A549 (cell line): ENCODE data around the gene AMMECR1. TPM values are rescaled to one million over a fixed set of nuclear protein-coding genes. Genes with fewer than 3 reads are reported as not detected.
"Not testable (repeated sequence)": the region's sequence is repeated elsewhere in the genome, so short reads cannot be mapped to it uniquely, and the experiment has no call there.

Experiments used
- ATAC-seq, 2 experiments: fragments of 200-7000 bp in 1 of 2; fragments of >200 bp in 1 of 2; cut with Nextera tagmentation in 1 of 2; cut with Tn5 transposase in 1 of 2; 3 replicates each; pipeline versions ENCODE4 v1.8.0 to v1.9.1; 2018 to 2020; ENCODE audit warnings: mild to moderate bottlenecking in 1 of 2, moderate library complexity in 1 of 2
- CTCF ChIA-PET: fragments of 300-600 bp; sonication (Branson Sonifier 250); formaldehyde crosslinking; extraction: SDS; loops from one replicate; lab custom pipeline; 2021; ENCODE audit warnings: antibody characterized with exemption, inconsistent platforms; lab: Yijun Ruan, JAX
- POLR2A ChIA-PET: fragments of 350-600 bp; formaldehyde crosslinking; extraction: SDS; loops from one replicate; lab custom pipeline; 2021; ENCODE audit warnings: antibody characterized with exemption, inconsistent platforms; lab: Yijun Ruan, JAX
- DNase-seq, 2 experiments: peaks; one replicate each; pipeline versions ENCODE4 v3.0.0 to v3.0.0-alpha.2; 2011 to 2016; ENCODE audit warnings: low read depth in 1 of 2, low spot score in 1 of 2
- FAIRE-seq: peaks from 2 replicates; lab custom pipeline; 2011; peaks lifted over from hg19 to GRCh38; lab: Jason Lieb, UNC
- H3K27ac ChIP-seq, 2 experiments: fragments of >200 bp; sonication (Bioruptor Twin); formaldehyde crosslinking; 3 replicates each; pipeline ENCODE4 v1.5.1; 2016 to 2017
- H3K4me1 ChIP-seq: fragments of >200 bp; sonication (Bioruptor Twin); formaldehyde crosslinking; 3 replicates; pipeline ENCODE4 v1.6.1; 2016
- H3K4me2 ChIP-seq: fragments of >200 bp; sonication (Bioruptor Twin); formaldehyde crosslinking; 3 replicates; pipeline ENCODE4 v1.6.1; 2016
- H3K4me3 ChIP-seq: fragments of >200 bp; sonication (Bioruptor Twin); formaldehyde crosslinking; 3 replicates; pipeline ENCODE4 v1.5.1; 2016
- H3K9me3 ChIP-seq: fragments of >200 bp; sonication (Bioruptor Twin); formaldehyde crosslinking; 3 replicates; pipeline ENCODE4 v1.6.1; 2016
- ATOH8 ChIP-seq: fragments of 250-450 bp; sonication (Bioruptor Pico); IDR thresholded peaks from 2 replicates; pipeline ENCODE4 v1.5.0; 2020; ENCODE audit warnings: low read depth, mild to moderate bottlenecking, moderate library complexity
- BCL3 ChIP-seq: fragments of >200 bp; sonication (Bioruptor Twin); formaldehyde crosslinking; IDR thresholded peaks from 3 replicates; pipeline ENCODE4 v1.6.1; 2016
- CBX2 ChIP-seq: fragments of 200-600 bp; sonication (generic); IDR thresholded peaks from 2 replicates; pipeline ENCODE4 v1.6.1; 2016; ENCODE audit warnings: low read depth, mild to moderate bottlenecking, borderline replicate concordance
- ELK1 ChIP-seq: fragments of 150-350 bp; IDR thresholded peaks from 2 replicates; pipeline ENCODE4 v1.6.1; 2014; ENCODE audit warnings: low read depth, mild to moderate bottlenecking, low read length
- EP300 ChIP-seq, 2 experiments: fragments of >200 bp; sonication (Bioruptor Twin); formaldehyde crosslinking; IDR thresholded peaks; 2 replicates in 1 of 2; 3 replicates in 1 of 2; pipeline ENCODE4 v1.6.1; 2016 to 2017
- FOSB ChIP-seq: fragments of 250-450 bp; sonication (Bioruptor Pico); IDR thresholded peaks from 2 replicates; pipeline ENCODE4 v1.5.0; 2020; ENCODE audit warnings: mild to moderate bottlenecking, moderate library complexity
- GATA3 ChIP-seq: IDR thresholded peaks from 2 replicates; pipeline ENCODE4 v1.6.1; 2012; ENCODE audit warnings: borderline replicate concordance
- HDAC2 ChIP-seq: fragments of 200-600 bp; sonication (generic); IDR thresholded peaks from 2 replicates; pipeline ENCODE4 v1.6.1; 2016
- KDM5A ChIP-seq: fragments of 200-600 bp; sonication (generic); IDR thresholded peaks from 2 replicates; pipeline ENCODE4 v1.6.1; 2016; ENCODE audit warnings: antibody characterized with exemption, mild to moderate bottlenecking
- MYC ChIP-seq: IDR thresholded peaks from 2 replicates; pipeline ENCODE4 v1.6.1; 2012; ENCODE audit warnings: mild to moderate bottlenecking, inconsistent platforms, low read length, improper control_type of control experiment, borderline replicate concordance
- RNF2 ChIP-seq: fragments of 200-600 bp; sonication (generic); IDR thresholded peaks from 2 replicates; pipeline ENCODE4 v1.6.1; 2016; ENCODE audit warnings: low read depth, mild to moderate bottlenecking, antibody characterized with exemption, moderate library complexity, borderline replicate concordance
- ZC3H11A ChIP-seq: fragments of 450-650 bp; IDR thresholded peaks from 2 replicates; pipeline ENCODE4 v1.6.1; 2014; ENCODE audit warnings: antibody characterized with exemption, mild to moderate bottlenecking
- WGBS: methylation state at CpG from one replicate; pipeline ENCODE4 v1.1.6; 2017; ENCODE audit errors: missing lambda C conversion rate; 5-methylcytosine and 5-hydroxymethylcytosine counted together
- polyA plus RNA-seq, 4 experiments: library from polyadenylated mRNA; depleted of rRNA in 3 of 4; stranded (reverse); fragments of >200 nt; fragmentation: RNase III in 1 of 4; extraction: RNeasy Plus Mini Kit Qiagen cat#74134 plus additional on column Dnase treatment in 1 of 4; gene quantifications; 2 replicates in 3 of 4; 3 replicates in 1 of 4; pipeline ENCODE4 v1.2.3, GENCODE V29; 2011 to 2017
- TF ChIP-seq, protein P1 (sequence below): fragments of 200-600 bp; sonication (generic); IDR thresholded peaks from 2 replicates; pipeline ENCODE4 v1.6.1; 2016; ENCODE audit warnings: antibody characterized with exemption, mild to moderate bottlenecking, moderate library complexity
- TF ChIP-seq, protein P2 (sequence below): IDR thresholded peaks from 2 replicates; pipeline ENCODE4 v1.6.1; 2012; ENCODE audit warnings: low read depth, borderline replicate concordance
- TF ChIP-seq, protein P3 (sequence below): fragments of 250-450 bp; sonication (Bioruptor Pico); IDR thresholded peaks from 2 replicates; pipeline ENCODE4 v1.5.0; 2021; ENCODE audit warnings: mild to moderate bottlenecking, moderate library complexity, borderline replicate concordance
- TF ChIP-seq, protein P4 (sequence below): fragments of >200 bp; sonication (Bioruptor Twin); formaldehyde crosslinking; IDR thresholded peaks from 3 replicates; pipeline ENCODE4 v1.5.1; 2016

Gene AMMECR1
- polyA plus RNA-seq, 2 of the 4 experiments (the other 2 are of a cell fraction): 7.9 to 13.7 TPM

GRCh38 chrX:110155759-110156158 is 162.1 kb downstream of the AMMECR1 start:
- FAIRE-seq: no peak

GRCh38 chrX:110154328-110154727 is 163.6 kb downstream of the AMMECR1 start:
- CTCF ChIA-PET: interaction anchor here (8.5 to 34.7 kb wide), 2 partner anchors 8 to 259 kb away, joined by 66 to 848 read pairs; no protein-coding TSS in a partner anchor
- POLR2A ChIA-PET, FAIRE-seq, DNase-seq, H3K4me2 ChIP-seq, H3K9me3 ChIP-seq, ATAC-seq, H3K4me3 ChIP-seq: not testable (repeated sequence)
- H3K4me1 ChIP-seq: peaks cover 12% of the 10 kb centered on the region; the same call in 2 of the 3 replicates
- 0 out of 6 replicates have a peak overlapping the region, but pooled peaks of 1 of the 2 experiments have one; percentile 11 for H3K27ac ChIP-seq
- WGBS: 82% methylated on average over 4 of the region's 5 CpGs

More at GRCh38 chrX:110155759-110156158, 162.1 kb downstream of the AMMECR1 start:
- POLR2A ChIA-PET: no interaction called here
- CTCF ChIA-PET: interaction anchor here (0.8 to 34.7 kb wide), 7 partner anchors 10 to 258 kb away, joined by 3 to 848 read pairs (median 4); no protein-coding TSS in a partner anchor
- no peak for TF ChIP-seq GATA3
- TF ChIP-seq, protein P1, sequence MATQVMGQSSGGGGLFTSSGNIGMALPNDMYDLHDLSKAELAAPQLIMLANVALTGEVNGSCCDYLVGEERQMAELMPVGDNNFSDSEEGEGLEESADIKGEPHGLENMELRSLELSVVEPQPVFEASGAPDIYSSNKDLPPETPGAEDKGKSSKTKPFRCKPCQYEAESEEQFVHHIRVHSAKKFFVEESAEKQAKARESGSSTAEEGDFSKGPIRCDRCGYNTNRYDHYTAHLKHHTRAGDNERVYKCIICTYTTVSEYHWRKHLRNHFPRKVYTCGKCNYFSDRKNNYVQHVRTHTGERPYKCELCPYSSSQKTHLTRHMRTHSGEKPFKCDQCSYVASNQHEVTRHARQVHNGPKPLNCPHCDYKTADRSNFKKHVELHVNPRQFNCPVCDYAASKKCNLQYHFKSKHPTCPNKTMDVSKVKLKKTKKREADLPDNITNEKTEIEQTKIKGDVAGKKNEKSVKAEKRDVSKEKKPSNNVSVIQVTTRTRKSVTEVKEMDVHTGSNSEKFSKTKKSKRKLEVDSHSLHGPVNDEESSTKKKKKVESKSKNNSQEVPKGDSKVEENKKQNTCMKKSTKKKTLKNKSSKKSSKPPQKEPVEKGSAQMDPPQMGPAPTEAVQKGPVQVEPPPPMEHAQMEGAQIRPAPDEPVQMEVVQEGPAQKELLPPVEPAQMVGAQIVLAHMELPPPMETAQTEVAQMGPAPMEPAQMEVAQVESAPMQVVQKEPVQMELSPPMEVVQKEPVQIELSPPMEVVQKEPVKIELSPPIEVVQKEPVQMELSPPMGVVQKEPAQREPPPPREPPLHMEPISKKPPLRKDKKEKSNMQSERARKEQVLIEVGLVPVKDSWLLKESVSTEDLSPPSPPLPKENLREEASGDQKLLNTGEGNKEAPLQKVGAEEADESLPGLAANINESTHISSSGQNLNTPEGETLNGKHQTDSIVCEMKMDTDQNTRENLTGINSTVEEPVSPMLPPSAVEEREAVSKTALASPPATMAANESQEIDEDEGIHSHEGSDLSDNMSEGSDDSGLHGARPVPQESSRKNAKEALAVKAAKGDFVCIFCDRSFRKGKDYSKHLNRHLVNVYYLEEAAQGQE: no peak
- no peak for TF ChIP-seq FOSB (CRISPR knock-in tag)
- no peak for TF ChIP-seq ATOH8 (CRISPR knock-in tag)
- no peak for TF ChIP-seq MYC
- TF ChIP-seq ZC3H11A: no peak
- TF ChIP-seq HDAC2: no peak
- TF ChIP-seq, protein P2, sequence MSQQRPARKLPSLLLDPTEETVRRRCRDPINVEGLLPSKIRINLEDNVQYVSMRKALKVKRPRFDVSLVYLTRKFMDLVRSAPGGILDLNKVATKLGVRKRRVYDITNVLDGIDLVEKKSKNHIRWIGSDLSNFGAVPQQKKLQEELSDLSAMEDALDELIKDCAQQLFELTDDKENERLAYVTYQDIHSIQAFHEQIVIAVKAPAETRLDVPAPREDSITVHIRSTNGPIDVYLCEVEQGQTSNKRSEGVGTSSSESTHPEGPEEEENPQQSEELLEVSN: no peak
- no peak for TF ChIP-seq EP300 (IDR thresholded peaks at IDR 0.05)
- TF ChIP-seq, protein P3, sequence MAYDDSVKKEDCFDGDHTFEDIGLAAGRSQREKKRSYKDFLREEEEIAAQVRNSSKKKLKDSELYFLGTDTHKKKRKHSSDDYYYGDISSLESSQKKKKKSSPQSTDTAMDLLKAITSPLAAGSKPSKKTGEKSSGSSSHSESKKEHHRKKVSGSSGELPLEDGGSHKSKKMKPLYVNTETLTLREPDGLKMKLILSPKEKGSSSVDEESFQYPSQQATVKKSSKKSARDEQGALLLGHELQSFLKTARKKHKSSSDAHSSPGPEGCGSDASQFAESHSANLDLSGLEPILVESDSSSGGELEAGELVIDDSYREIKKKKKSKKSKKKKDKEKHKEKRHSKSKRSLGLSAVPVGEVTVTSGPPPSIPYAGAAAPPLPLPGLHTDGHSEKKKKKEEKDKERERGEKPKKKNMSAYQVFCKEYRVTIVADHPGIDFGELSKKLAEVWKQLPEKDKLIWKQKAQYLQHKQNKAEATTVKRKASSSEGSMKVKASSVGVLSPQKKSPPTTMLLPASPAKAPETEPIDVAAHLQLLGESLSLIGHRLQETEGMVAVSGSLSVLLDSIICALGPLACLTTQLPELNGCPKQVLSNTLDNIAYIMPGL (CRISPR knock-in tag): no peak
- TF ChIP-seq, protein P4, sequence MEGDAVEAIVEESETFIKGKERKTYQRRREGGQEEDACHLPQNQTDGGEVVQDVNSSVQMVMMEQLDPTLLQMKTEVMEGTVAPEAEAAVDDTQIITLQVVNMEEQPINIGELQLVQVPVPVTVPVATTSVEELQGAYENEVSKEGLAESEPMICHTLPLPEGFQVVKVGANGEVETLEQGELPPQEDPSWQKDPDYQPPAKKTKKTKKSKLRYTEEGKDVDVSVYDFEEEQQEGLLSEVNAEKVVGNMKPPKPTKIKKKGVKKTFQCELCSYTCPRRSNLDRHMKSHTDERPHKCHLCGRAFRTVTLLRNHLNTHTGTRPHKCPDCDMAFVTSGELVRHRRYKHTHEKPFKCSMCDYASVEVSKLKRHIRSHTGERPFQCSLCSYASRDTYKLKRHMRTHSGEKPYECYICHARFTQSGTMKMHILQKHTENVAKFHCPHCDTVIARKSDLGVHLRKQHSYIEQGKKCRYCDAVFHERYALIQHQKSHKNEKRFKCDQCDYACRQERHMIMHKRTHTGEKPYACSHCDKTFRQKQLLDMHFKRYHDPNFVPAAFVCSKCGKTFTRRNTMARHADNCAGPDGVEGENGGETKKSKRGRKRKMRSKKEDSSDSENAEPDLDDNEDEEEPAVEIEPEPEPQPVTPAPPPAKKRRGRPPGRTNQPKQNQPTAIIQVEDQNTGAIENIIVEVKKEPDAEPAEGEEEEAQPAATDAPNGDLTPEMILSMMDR: no peak
- no peak for TF ChIP-seq BCL3
- TF ChIP-seq RNF2: no peak
- no peak for TF ChIP-seq KDM5A
- no peak for TF ChIP-seq CBX2
- TF ChIP-seq ELK1: no peak
- TF ChIP-seq, all 56 proteins: peak for 0
- H3K4me1 ChIP-seq: peaks cover 21% of the 10 kb centered on the region; the same call in 2 of the 3 replicates
- H3K27ac ChIP-seq: no peak overlapping the region
- no peaks in the 10 kb centered on the region for H3K9me3 ChIP-seq
- no peak overlapping the region for H3K4me2 ChIP-seq
- DNase-seq (no peak), ATAC-seq (no peak)
- 65% methylated on average over 1 of the region's 1 CpG for WGBS
- no peak overlapping the region for H3K4me3 ChIP-seq
